Measurements from ENCODE around the gene ECD.
"Not testable (repeated sequence)": the region's sequence is repeated elsewhere in the genome, so short reads cannot be mapped to it uniquely, and the experiment has no call there.

Gene ECD

DNA sequence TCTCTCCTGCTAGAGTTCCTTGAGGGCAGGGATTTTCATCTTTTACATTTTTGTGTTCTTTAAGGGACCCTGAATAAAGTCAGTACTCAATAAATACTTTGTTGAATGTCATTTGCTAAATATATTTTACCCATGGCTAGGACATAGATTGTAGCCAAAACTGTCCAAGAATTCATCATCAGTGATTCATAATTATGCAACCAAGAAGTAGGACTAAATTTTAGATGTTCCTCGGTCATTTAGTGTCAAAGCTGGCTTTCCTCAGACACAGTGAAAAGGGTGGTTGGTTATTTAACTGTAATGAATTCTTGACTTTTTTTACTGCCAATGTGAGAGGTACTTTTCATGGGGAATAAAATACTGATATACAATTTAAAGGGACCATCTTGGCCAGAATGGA, 54.3 kb downstream of the ECD start:
- in situ Hi-C loops (cut with HindIII; ENCODE audit: low sequenced_read_pairs), result no loop called here
- H3K4me3 ChIP-seq (ENCODE audit: low read depth, low read length), result no peak overlapping the region
- TF ChIP-seq, protein P1, sequence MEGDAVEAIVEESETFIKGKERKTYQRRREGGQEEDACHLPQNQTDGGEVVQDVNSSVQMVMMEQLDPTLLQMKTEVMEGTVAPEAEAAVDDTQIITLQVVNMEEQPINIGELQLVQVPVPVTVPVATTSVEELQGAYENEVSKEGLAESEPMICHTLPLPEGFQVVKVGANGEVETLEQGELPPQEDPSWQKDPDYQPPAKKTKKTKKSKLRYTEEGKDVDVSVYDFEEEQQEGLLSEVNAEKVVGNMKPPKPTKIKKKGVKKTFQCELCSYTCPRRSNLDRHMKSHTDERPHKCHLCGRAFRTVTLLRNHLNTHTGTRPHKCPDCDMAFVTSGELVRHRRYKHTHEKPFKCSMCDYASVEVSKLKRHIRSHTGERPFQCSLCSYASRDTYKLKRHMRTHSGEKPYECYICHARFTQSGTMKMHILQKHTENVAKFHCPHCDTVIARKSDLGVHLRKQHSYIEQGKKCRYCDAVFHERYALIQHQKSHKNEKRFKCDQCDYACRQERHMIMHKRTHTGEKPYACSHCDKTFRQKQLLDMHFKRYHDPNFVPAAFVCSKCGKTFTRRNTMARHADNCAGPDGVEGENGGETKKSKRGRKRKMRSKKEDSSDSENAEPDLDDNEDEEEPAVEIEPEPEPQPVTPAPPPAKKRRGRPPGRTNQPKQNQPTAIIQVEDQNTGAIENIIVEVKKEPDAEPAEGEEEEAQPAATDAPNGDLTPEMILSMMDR (IDR thresholded peaks at IDR 0.05; ENCODE audit: low read depth, low read length, missing control alignments), result no peak
- DNase-seq (ENCODE audit: low read depth), result no peak

DNA sequence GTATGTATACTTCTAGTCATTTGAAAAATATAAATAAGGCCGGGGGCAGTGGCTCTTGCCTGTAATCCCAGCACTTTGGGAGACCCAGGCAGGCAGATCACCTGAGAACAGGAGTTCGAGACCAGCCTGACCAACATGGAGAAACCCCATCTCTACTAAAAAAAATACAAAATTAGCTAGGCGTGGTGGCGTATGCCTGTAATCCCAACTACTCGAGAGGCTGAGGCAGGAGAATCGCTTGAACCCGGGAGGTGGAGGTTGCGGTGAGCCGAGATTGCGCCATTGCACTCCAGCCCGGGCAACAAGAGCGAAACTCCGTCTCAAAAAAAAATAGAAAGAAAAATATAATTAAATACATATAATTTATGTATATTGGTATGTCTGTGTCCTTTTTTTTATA, 55.8 kb downstream of the ECD start:
- DNase-seq (ENCODE audit: low read depth); in situ Hi-C loops (cut with HindIII; ENCODE audit: low sequenced_read_pairs); H3K4me3 ChIP-seq (ENCODE audit: low read depth, low read length): not testable (repeated sequence)

DNA sequence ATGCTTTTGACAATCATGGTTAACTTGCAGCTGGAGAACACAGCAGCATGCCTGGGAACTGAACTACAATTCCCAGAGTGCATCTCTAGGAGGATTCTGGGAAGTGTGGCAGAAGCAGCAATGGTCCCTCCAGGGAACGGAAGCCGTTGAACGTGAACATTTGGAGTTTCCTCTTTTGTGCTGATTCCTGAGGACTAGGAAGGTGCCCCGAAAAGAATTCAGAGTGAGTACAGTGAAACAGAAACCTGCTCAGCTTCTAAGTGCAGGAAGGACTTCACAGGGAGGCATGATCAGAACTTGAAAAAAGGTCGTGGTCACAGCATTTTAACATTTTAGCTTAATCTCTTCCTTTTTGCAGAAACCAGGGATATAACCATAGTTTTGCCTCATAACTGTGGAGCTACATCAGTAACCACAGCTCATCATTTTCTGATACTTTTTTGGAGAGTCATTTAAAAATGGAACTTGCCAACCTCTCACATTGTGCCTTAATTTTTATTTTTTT, 57.4 kb downstream of the ECD start, which contains the start of gene NUDT13:
TSS of gene NUDT13 (plus strand) at position 111 of the 505 bp plus-strand sequence. CDS start 3,911 bp downstream, outside the sequence.
- in situ Hi-C loops (cut with HindIII; ENCODE audit: low sequenced_read_pairs), result no loop called here
- H3K4me3 ChIP-seq (ENCODE audit: low read depth, low read length), result peak within 1 kb of the TSS; percentile 46
- TF ChIP-seq, protein P1 (IDR thresholded peaks at IDR 0.05; ENCODE audit: low read depth, low read length, missing control alignments), result no peak
- DNase-seq (ENCODE audit: low read depth), result peak; percentile 48

DNA sequence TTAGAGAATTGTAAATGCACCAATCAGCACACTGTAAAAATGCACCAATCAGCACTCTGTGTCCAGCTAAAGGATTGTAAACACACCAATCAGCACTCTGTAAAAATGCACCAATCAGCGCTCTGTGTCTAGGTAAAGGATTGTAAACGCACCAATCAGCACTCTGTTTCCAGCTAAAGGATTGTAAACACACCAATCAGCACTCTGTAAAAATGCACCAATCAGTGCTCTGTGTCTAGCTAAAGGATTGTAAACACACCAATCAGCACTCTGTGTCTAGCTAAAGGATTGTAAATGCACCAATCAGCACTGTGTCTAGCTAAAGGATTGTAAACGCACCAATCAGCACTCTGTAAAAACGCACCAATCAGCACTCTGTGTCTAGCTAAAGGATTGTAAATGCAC, 58.6 kb downstream of the ECD start:
- in situ Hi-C loops (cut with HindIII; ENCODE audit: low sequenced_read_pairs); H3K4me3 ChIP-seq (ENCODE audit: low read depth, low read length); DNase-seq (ENCODE audit: low read depth): not testable (repeated sequence)

DNA sequence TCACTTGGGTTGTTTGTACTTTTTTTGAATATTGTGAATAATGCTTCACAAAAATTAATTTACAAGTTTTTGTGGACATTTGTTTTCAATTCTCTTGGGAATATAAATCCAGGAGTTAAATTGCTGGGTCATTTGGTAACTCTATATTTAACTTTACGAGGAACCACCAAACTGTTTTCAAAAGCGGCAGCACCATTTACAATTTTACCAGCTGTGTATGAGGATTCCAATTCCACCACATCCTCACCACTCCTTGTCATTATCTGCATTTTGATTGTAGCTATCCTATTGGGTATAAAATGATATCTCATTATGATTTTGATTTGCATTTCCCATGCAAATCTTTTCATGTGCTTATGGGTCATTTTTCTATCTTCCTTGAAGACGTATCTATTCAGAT, 61.5 kb downstream of the ECD start:
- in situ Hi-C loops (cut with HindIII; ENCODE audit: low sequenced_read_pairs), result no loop called here
- TF ChIP-seq, protein P1 (IDR thresholded peaks at IDR 0.05; ENCODE audit: low read depth, low read length, missing control alignments), result no peak
- no peak for DNase-seq (ENCODE audit: low read depth)
- H3K4me3 ChIP-seq (ENCODE audit: low read depth, low read length), result no peak overlapping the region

DNA sequence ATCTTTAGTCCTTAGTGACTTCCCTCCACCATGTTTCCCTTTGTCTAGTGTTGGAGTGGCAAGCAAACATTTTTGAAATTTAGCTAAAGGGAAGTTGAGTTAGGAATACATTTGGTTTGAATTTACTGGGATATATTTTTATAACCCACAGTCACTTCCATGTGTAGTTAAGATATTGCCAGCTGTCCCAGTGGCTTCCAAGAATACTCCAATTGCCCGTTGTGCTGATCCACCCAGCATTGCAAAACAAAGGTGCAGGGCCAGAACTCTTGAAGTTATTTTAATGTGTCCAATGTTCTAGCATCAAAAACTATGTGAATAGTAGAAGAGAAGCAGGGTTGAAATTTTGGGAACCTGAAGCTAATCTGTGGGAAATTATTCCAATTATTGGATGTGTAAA, 68.7 kb downstream of the ECD start:
- DNase-seq (ENCODE audit: low read depth), result no peak
- TF ChIP-seq, protein P1 (IDR thresholded peaks at IDR 0.05; ENCODE audit: low read depth, low read length, missing control alignments), result no peak
- no peak overlapping the region for H3K4me3 ChIP-seq (ENCODE audit: low read depth, low read length)
- in situ Hi-C loops (cut with HindIII; ENCODE audit: low sequenced_read_pairs), result no loop called here

DNA sequence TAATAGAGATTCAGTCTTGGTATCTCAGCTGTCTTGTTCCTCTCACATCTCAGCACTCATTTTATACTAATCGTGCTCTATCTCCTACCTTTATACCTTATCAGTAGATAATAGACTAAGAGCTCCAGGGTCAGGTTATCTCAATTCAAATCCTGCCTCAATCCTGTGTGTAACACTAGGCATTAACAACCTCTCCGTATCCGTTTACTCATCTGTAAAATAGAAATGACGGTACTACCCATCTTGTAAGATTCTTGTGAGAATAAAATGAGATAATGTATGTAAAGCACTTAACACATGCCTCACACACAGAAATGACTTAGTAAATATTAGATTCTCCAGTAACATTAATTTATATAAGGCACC, 70.5 kb downstream of the ECD start:
- TF ChIP-seq, protein P1 (IDR thresholded peaks at IDR 0.05; ENCODE audit: low read depth, low read length, missing control alignments), result no peak
- peak overlapping the region; percentile 97 for H3K4me3 ChIP-seq (ENCODE audit: low read depth, low read length)
- DNase-seq (ENCODE audit: low read depth), result no peak
- in situ Hi-C loops (cut with HindIII; ENCODE audit: low sequenced_read_pairs), result no loop called here
